HepG2 (cell line): ENCODE measurements around the gene C2CD3.

Experiments used
- EP300 ChIP-seq, 3 experiments: sonication (generic) in 1 of 3; formaldehyde crosslinking in 1 of 3; IDR thresholded peaks; 2 replicates each; pipeline versions ENCODE4 v1.5.1 to v1.6.1; 2011 to 2020; ENCODE audit warnings: low read depth in 2 of 3, low read length in 2 of 3, borderline replicate concordance in 1 of 3, improper control_type of control experiment in 1 of 3, mild to moderate bottlenecking in 1 of 3, missing genetic modification reagents in 1 of 3, moderate library complexity in 1 of 3
- ESRRA ChIP-seq: sonication (generic); formaldehyde crosslinking; IDR thresholded peaks from 2 replicates; pipeline ENCODE4 v1.5.1; 2020; ENCODE audit warnings: mild to moderate bottlenecking, low read depth, missing genetic modification reagents
- EZH2 ChIP-seq: conservative IDR thresholded peaks from 2 replicates; pipeline ENCODE4 v1.6.1; 2012; ENCODE audit warnings: mild to moderate bottlenecking, low read depth, low read length, moderate library complexity
- JARID2 ChIP-seq: sonication (generic); formaldehyde crosslinking; IDR thresholded peaks from 2 replicates; pipeline ENCODE4 v1.8.1; 2023; ENCODE audit warnings: missing genetic modification reagents, inconsistent platforms; ENCODE audit not compliant: insufficient replicate concordance
- MXI1 ChIP-seq: IDR thresholded peaks from 3 replicates; pipeline ENCODE4 v1.6.1; 2012; ENCODE audit warnings: low read depth, low read length, inconsistent platforms, borderline replicate concordance
- RAD21 ChIP-seq: fragments of 450-650 bp; formaldehyde crosslinking; IDR thresholded peaks from 2 replicates; pipeline ENCODE4 v1.5.0; 2020; ENCODE audit warnings: mild to moderate bottlenecking
- REXO4 ChIP-seq: sonication (generic); formaldehyde crosslinking; IDR thresholded peaks from 2 replicates; pipeline ENCODE4 v1.8.0; 2022; ENCODE audit warnings: missing genetic modification reagents, mild to moderate bottlenecking, borderline replicate concordance

GRCh38 chr11:74072286-74072685 lies 98.5 kb downstream of the C2CD3 start:
- TF ChIP-seq MXI1 (no peak), EZH2 (no peak), EP300 (IDR thresholded peaks at IDR 0.05; ENCODE audit: low read depth in 2 of 2, low read length in 2 of 2) (no peak), EP300 (CRISPR knock-in tag; IDR thresholded peaks at IDR 0.05; ENCODE audit: borderline replicate concordance) (no peak), ESRRA (CRISPR knock-in tag) (no peak), JARID2 (CRISPR knock-in tag) (no peak), REXO4 (CRISPR knock-in tag) (no peak), RAD21 (CRISPR knock-in tag) (no peak)
